A549 (cell line): ENCODE measurements around the gene CCDC77. TPM values are rescaled to one million over a fixed set of nuclear protein-coding genes. Genes with fewer than 3 reads are reported as not detected.
A peak's percentile ranks its signal among the peaks of the same experiment; 100 is the strongest.

Experiments used
- ATAC-seq, 2 experiments: fragments of 200-7000 bp in 1 of 2; fragments of >200 bp in 1 of 2; cut with Nextera tagmentation in 1 of 2; cut with Tn5 transposase in 1 of 2; 3 replicates each; pipeline versions ENCODE4 v1.8.0 to v1.9.1; 2018 to 2020; ENCODE audit warnings: mild to moderate bottlenecking in 1 of 2, moderate library complexity in 1 of 2
- CTCF ChIA-PET: fragments of 300-600 bp; sonication (Branson Sonifier 250); formaldehyde crosslinking; extraction: SDS; loops from one replicate; lab custom pipeline; 2021; ENCODE audit warnings: antibody characterized with exemption, inconsistent platforms; lab: Yijun Ruan, JAX
- POLR2A ChIA-PET: fragments of 350-600 bp; formaldehyde crosslinking; extraction: SDS; loops from one replicate; lab custom pipeline; 2021; ENCODE audit warnings: antibody characterized with exemption, inconsistent platforms; lab: Yijun Ruan, JAX
- DNase-seq, 2 experiments: peaks; one replicate each; pipeline versions ENCODE4 v3.0.0 to v3.0.0-alpha.2; 2011 to 2016; ENCODE audit warnings: low read depth in 1 of 2, low spot score in 1 of 2
- FAIRE-seq: peaks from 2 replicates; lab custom pipeline; 2011; peaks lifted over from hg19 to GRCh38; lab: Jason Lieb, UNC
- H3K27ac ChIP-seq, 2 experiments: fragments of >200 bp; sonication (Bioruptor Twin); formaldehyde crosslinking; 3 replicates each; pipeline ENCODE4 v1.5.1; 2016 to 2017
- H3K4me1 ChIP-seq: fragments of >200 bp; sonication (Bioruptor Twin); formaldehyde crosslinking; 3 replicates; pipeline ENCODE4 v1.6.1; 2016
- H3K4me2 ChIP-seq: fragments of >200 bp; sonication (Bioruptor Twin); formaldehyde crosslinking; 3 replicates; pipeline ENCODE4 v1.6.1; 2016
- H3K4me3 ChIP-seq: fragments of >200 bp; sonication (Bioruptor Twin); formaldehyde crosslinking; 3 replicates; pipeline ENCODE4 v1.5.1; 2016
- H3K9me3 ChIP-seq: fragments of >200 bp; sonication (Bioruptor Twin); formaldehyde crosslinking; 3 replicates; pipeline ENCODE4 v1.6.1; 2016
- BHLHE40 ChIP-seq: IDR thresholded peaks from 2 replicates; pipeline ENCODE4 v1.6.1; 2012; ENCODE audit warnings: low read depth, low read length, inconsistent platforms
- CBX8 ChIP-seq: fragments of 200-600 bp; sonication (generic); IDR thresholded peaks from 2 replicates; pipeline ENCODE4 v1.6.1; 2016
- CEBPB ChIP-seq, 2 experiments: fragments of >200 bp in 1 of 2; sonication (Bioruptor Twin) in 1 of 2; formaldehyde crosslinking in 1 of 2; IDR thresholded peaks; 2 replicates each; pipeline ENCODE4 v1.6.1; 2012 to 2016
- CTCF ChIP-seq: fragments of >200 bp; sonication (Bioruptor Twin); formaldehyde crosslinking; IDR thresholded peaks from 3 replicates; pipeline ENCODE4 v1.5.1; 2016
- EHF ChIP-seq: fragments of 250-450 bp; sonication (Bioruptor Pico); IDR thresholded peaks from 2 replicates; pipeline ENCODE4 v1.5.0; 2020; ENCODE audit warnings: mild to moderate bottlenecking
- ESRRA ChIP-seq: fragments of 150-350 bp; IDR thresholded peaks from 2 replicates; pipeline ENCODE4 v1.6.1; 2014; ENCODE audit warnings: mild to moderate bottlenecking, low read length, borderline replicate concordance
- FOSB ChIP-seq: fragments of 250-450 bp; sonication (Bioruptor Pico); IDR thresholded peaks from 2 replicates; pipeline ENCODE4 v1.5.0; 2020; ENCODE audit warnings: mild to moderate bottlenecking, moderate library complexity
- FOXS1 ChIP-seq: fragments of 250-450 bp; sonication (Bioruptor Pico); IDR thresholded peaks from 2 replicates; pipeline ENCODE4 v1.5.0; 2020; ENCODE audit warnings: mild to moderate bottlenecking, moderate library complexity
- HMGXB4 ChIP-seq: fragments of 250-450 bp; sonication (Bioruptor Pico); IDR thresholded peaks from 2 replicates; pipeline ENCODE4 v1.5.0; 2021; ENCODE audit warnings: mild to moderate bottlenecking, moderate library complexity, borderline replicate concordance
- JUN ChIP-seq, 2 experiments: fragments of >200 bp; sonication (Bioruptor Twin); formaldehyde crosslinking; IDR thresholded peaks; 2 replicates in 1 of 2; 3 replicates in 1 of 2; pipeline ENCODE4 v1.6.1; 2016 to 2017
- JUNB ChIP-seq: fragments of >200 bp; sonication (Bioruptor Twin); formaldehyde crosslinking; IDR thresholded peaks from 2 replicates; pipeline ENCODE4 v1.6.1; 2016
- KDM5A ChIP-seq: fragments of 200-600 bp; sonication (generic); IDR thresholded peaks from 2 replicates; pipeline ENCODE4 v1.6.1; 2016; ENCODE audit warnings: antibody characterized with exemption, mild to moderate bottlenecking
- MAX ChIP-seq: IDR thresholded peaks from 2 replicates; pipeline ENCODE4 v1.6.1; 2012
- MYC ChIP-seq: IDR thresholded peaks from 2 replicates; pipeline ENCODE4 v1.6.1; 2012; ENCODE audit warnings: mild to moderate bottlenecking, inconsistent platforms, low read length, improper control_type of control experiment, borderline replicate concordance
- POLR2A ChIP-seq: IDR thresholded peaks from 2 replicates; pipeline ENCODE4 v1.6.1; 2012; ENCODE audit warnings: mild to moderate bottlenecking, low read length
- RAD21 ChIP-seq, 2 experiments: fragments of >200 bp in 1 of 2; sonication (Bioruptor Twin) in 1 of 2; formaldehyde crosslinking in 1 of 2; IDR thresholded peaks in 1 of 2; conservative IDR thresholded peaks in 1 of 2; 2 replicates in 1 of 2; 3 replicates in 1 of 2; pipeline ENCODE4 v1.6.1; 2012 to 2018; ENCODE audit warnings: inconsistent platforms in 1 of 2
- REST ChIP-seq: fragments of 200-600 bp; sonication (generic); IDR thresholded peaks from 2 replicates; pipeline ENCODE4 v1.6.1; 2016; ENCODE audit warnings: antibody characterized with exemption, mild to moderate bottlenecking, moderate library complexity
- RNF2 ChIP-seq: fragments of 200-600 bp; sonication (generic); IDR thresholded peaks from 2 replicates; pipeline ENCODE4 v1.6.1; 2016; ENCODE audit warnings: low read depth, mild to moderate bottlenecking, antibody characterized with exemption, moderate library complexity, borderline replicate concordance
- SMC3 ChIP-seq: fragments of >200 bp; sonication (Bioruptor Twin); formaldehyde crosslinking; IDR thresholded peaks from 3 replicates; pipeline ENCODE4 v1.6.1; 2018; ENCODE audit warnings: inconsistent platforms
- SREBF2 ChIP-seq: fragments of 450-650 bp; IDR thresholded peaks from 2 replicates; pipeline ENCODE4 v1.6.1; 2014; ENCODE audit warnings: mild to moderate bottlenecking, moderate library complexity
- ZNF302 ChIP-seq: fragments of 250-450 bp; sonication (Bioruptor Pico); IDR thresholded peaks from 2 replicates; pipeline ENCODE4 v1.9.0; 2021; ENCODE audit warnings: inconsistent platforms, mild to moderate bottlenecking, moderate library complexity
- WGBS: methylation state at CpG from one replicate; pipeline ENCODE4 v1.1.6; 2017; ENCODE audit errors: missing lambda C conversion rate; 5-methylcytosine and 5-hydroxymethylcytosine counted together
- polyA plus RNA-seq, 4 experiments: library from polyadenylated mRNA; depleted of rRNA in 3 of 4; stranded (reverse); fragments of >200 nt; fragmentation: RNase III in 1 of 4; extraction: RNeasy Plus Mini Kit Qiagen cat#74134 plus additional on column Dnase treatment in 1 of 4; gene quantifications; 2 replicates in 3 of 4; 3 replicates in 1 of 4; pipeline ENCODE4 v1.2.3, GENCODE V29; 2011 to 2017

The CCDC77 gene
- polyA plus RNA-seq, 2 of the 4 experiments (the other 2 are of a cell fraction), result 15.4 to 23.1 TPM

GRCh38 chr12:450438-450837 lies 49.0 kb downstream of the CCDC77 start:
- no peak for FAIRE-seq
- POLR2A ChIA-PET, result no interaction called here
- TF ChIP-seq REST (no peak), MAX (no peak), ZNF302 (no peak), CEBPB (IDR thresholded peaks at IDR 0.05) (no peak)
- Histone ChIP-seq H3K27ac (no peak overlapping the region), H3K9me3 (peaks cover 7% of the 10 kb centered on the region; the same call in 2 of the 3 replicates), H3K4me2 (no peak overlapping the region), H3K4me3 (no peak overlapping the region), H3K4me1 (no peaks in the 10 kb centered on the region)
- no peak for ATAC-seq
- CTCF ChIA-PET, result interaction anchor here (1.3 to 13.9 kb wide), 5 partner anchors 9 to 118 kb away, joined by 7 to 252 read pairs (median 7); no protein-coding TSS in a partner anchor
- DNase-seq, result no peak
- 59% methylated on average over 3 of the region's 3 CpGs for WGBS

- TF ChIP-seq ESRRA (no peak), POLR2A (no peak), RAD21 (conservative IDR thresholded peaks at IDR 0.05 in 1 of 2, IDR thresholded peaks at IDR 0.05 in 1 of 2) (no peak; a peak in 2 of 5 replicates), FOSB (CRISPR knock-in tag) (no peak), EHF (CRISPR knock-in tag) (no peak)
- CTCF ChIA-PET, result interaction anchor here (0.6 to 7.6 kb wide), 21 partner anchors 9 to 122 kb away, joined by 3 to 103 read pairs (median 6); partner anchors contain the start of gene B4GALNT3
- WGBS, result 35% methylated on average over 14 of the region's 25 CpGs
- ATAC-seq, result 0 out of 6 replicates have a peak, but pooled peaks of 1 of the 2 experiments have one; percentile 33
- no peak for DNase-seq
- H3K4me1 ChIP-seq, result no peaks in the 10 kb centered on the region
- no peak overlapping the region for H3K27ac ChIP-seq
- no peak for FAIRE-seq
- H3K4me3 ChIP-seq, result no peak overlapping the region
- peaks cover 7% of the 10 kb centered on the region; the same call in 2 of the 3 replicates for H3K9me3 ChIP-seq
- H3K4me2 ChIP-seq, result peak overlapping the region; percentile 12; the same call in 1 of the 3 replicates
- POLR2A ChIA-PET, result no interaction called here
These were observed 51.3 kb downstream of the CCDC77 start for GRCh38 chr12:452667-453210.

- FAIRE-seq (no peak), DNase-seq (no peak), ATAC-seq (peak; percentile 25 to 30; a peak in 5 of 6 replicates)
- Histone ChIP-seq H3K27ac (no peak overlapping the region), H3K4me1 (no peaks in the 10 kb centered on the region), H3K9me3 (peaks cover 7% of the 10 kb centered on the region; the same call in 2 of the 3 replicates), H3K4me2 (no peak overlapping the region), H3K4me3 (no peak overlapping the region)
- WGBS, result 38% methylated on average over 1 of the region's 1 CpG
- POLR2A ChIA-PET, result no interaction called here
- CTCF ChIA-PET, result interaction anchor here (0.9 to 7.6 kb wide), 13 partner anchors 10 to 93 kb away, joined by 3 to 103 read pairs (median 6); no protein-coding TSS in a partner anchor
- TF ChIP-seq JUN (IDR thresholded peaks at IDR 0.05) (no peak), RNF2 (no peak), EHF (CRISPR knock-in tag) (no peak), CTCF (no peak), SMC3 (no peak), POLR2A (no peak), MAX (no peak), HMGXB4 (CRISPR knock-in tag) (no peak), FOSB (CRISPR knock-in tag) (no peak), MYC (no peak), CEBPB (IDR thresholded peaks at IDR 0.05) (no peak), JUNB (no peak), KDM5A (no peak), BHLHE40 (no peak), CBX8 (no peak), SREBF2 (no peak), FOXS1 (CRISPR knock-in tag) (no peak)
These were observed 53.4 kb downstream of the CCDC77 start for GRCh38 chr12:454833-455232.
